HepG2 (cell line): ENCODE data around the gene NUDCD2. TPM values are rescaled to one million over a fixed set of nuclear protein-coding genes. Genes with fewer than 3 reads are reported as not detected.

ENCODE experiments used
- ASH2L ChIP-seq: fragments of 300-600, 200-600 bp; sonication (generic); IDR thresholded peaks from 2 replicates; pipeline ENCODE4 v1.7.0; 2017; ENCODE audit warnings: low read depth, mild to moderate bottlenecking, moderate library complexity, mixed read lengths, low read length; ENCODE audit not compliant: insufficient read length
- CBX1 ChIP-seq: IDR thresholded peaks from one replicate; pipeline ENCODE4 v1.6.1; 2016; ENCODE audit warnings: antibody characterized with exemption, low read depth
- CERS6 ChIP-seq: sonication (generic); formaldehyde crosslinking; IDR thresholded peaks from 2 replicates; pipeline ENCODE4 v1.5.0; 2020; ENCODE audit warnings: missing genetic modification reagents
- EED ChIP-seq: sonication (generic); formaldehyde crosslinking; IDR thresholded peaks from 2 replicates; pipeline ENCODE4 v1.5.0; 2020; ENCODE audit warnings: mild to moderate bottlenecking, missing genetic modification reagents
- NFE2L2 ChIP-seq: fragments of 150-350 bp; IDR thresholded peaks from 2 replicates; pipeline ENCODE4 v1.6.1; 2014; ENCODE audit warnings: low read length
- RORA ChIP-seq: sonication (generic); formaldehyde crosslinking; IDR thresholded peaks from 2 replicates; pipeline ENCODE4 v1.5.0; 2020; ENCODE audit warnings: mild to moderate bottlenecking, missing genetic modification reagents, moderate library complexity
- SNRNP70 ChIP-seq: fragments of 200-400 bp; formaldehyde crosslinking; IDR thresholded peaks from 2 replicates; pipeline ENCODE4 v1.6.1; 2017; ENCODE audit warnings: mild to moderate bottlenecking, low read depth, low read length, moderate library complexity
- SP2 ChIP-seq: sonication (generic); formaldehyde crosslinking; IDR thresholded peaks from 2 replicates; pipeline ENCODE4 v1.5.1; 2020; ENCODE audit warnings: mild to moderate bottlenecking, missing genetic modification reagents
- SRSF4 ChIP-seq: fragments of 200-400 bp; formaldehyde crosslinking; IDR thresholded peaks from one replicate; pipeline ENCODE4 v1.6.1; 2018; ENCODE audit warnings: mild to moderate bottlenecking, low read depth, low read length, moderate library complexity; ENCODE audit not compliant: poor library complexity, severe bottlenecking
- ZFP1 ChIP-seq: IDR thresholded peaks from 2 replicates; pipeline ENCODE4 v1.6.1; 2016
- ZFP37 ChIP-seq: sonication (generic); formaldehyde crosslinking; IDR thresholded peaks from 2 replicates; pipeline ENCODE4 v1.4.0; 2020; ENCODE audit warnings: missing genetic modification reagents, borderline replicate concordance
- ZHX1 ChIP-seq: sonication (generic); formaldehyde crosslinking; IDR thresholded peaks from 2 replicates; pipeline ENCODE4 v1.8.1; 2022; ENCODE audit warnings: low read depth, mild to moderate bottlenecking, missing genetic modification reagents
- ZMYM2 ChIP-seq: sonication (generic); formaldehyde crosslinking; IDR thresholded peaks from 2 replicates; pipeline ENCODE4 v1.8.0; 2022; ENCODE audit warnings: mild to moderate bottlenecking, missing genetic modification reagents
- ZNF136 ChIP-seq: sonication (generic); formaldehyde crosslinking; IDR thresholded peaks from 2 replicates; pipeline ENCODE4 v1.8.1; 2022; ENCODE audit warnings: low read depth, mild to moderate bottlenecking, moderate library complexity, missing genetic modification reagents
- ZNF253 ChIP-seq: sonication (generic); formaldehyde crosslinking; IDR thresholded peaks from 2 replicates; pipeline ENCODE4 v1.8.0; 2022; ENCODE audit warnings: mild to moderate bottlenecking, missing genetic modification reagents, borderline replicate concordance
- ZNF256 ChIP-seq: sonication (generic); formaldehyde crosslinking; conservative IDR thresholded peaks from 2 replicates; pipeline ENCODE4 v1.4.0; 2020; ENCODE audit warnings: missing genetic modification reagents
- ZNF264 ChIP-seq: sonication (generic); formaldehyde crosslinking; IDR thresholded peaks from 2 replicates; pipeline ENCODE4 v1.4.0; 2020; ENCODE audit warnings: missing genetic modification reagents
- ZNF343 ChIP-seq: sonication (generic); formaldehyde crosslinking; IDR thresholded peaks from 2 replicates; pipeline ENCODE4 v1.4.0; 2020; ENCODE audit warnings: mild to moderate bottlenecking, missing genetic modification reagents
- ZNF761 ChIP-seq: sonication (generic); formaldehyde crosslinking; conservative IDR thresholded peaks from 2 replicates; pipeline ENCODE4 v1.4.0; 2020; ENCODE audit warnings: mild to moderate bottlenecking, missing genetic modification reagents
- ZNF768 ChIP-seq: sonication (generic); formaldehyde crosslinking; IDR thresholded peaks from 2 replicates; pipeline ENCODE4 v1.4.0; 2020; ENCODE audit warnings: missing genetic modification reagents
- polyA plus RNA-seq, 8 experiments: library from polyadenylated mRNA; depleted of rRNA in 3 of 8; stranded (reverse) in 7 of 8; unstranded in 1 of 8; fragments of >200 nt; fragmentation: Illumina TruSeq in 4 of 8; extraction: Trizol in 4 of 8; gene quantifications; 2 replicates each; pipeline versions ENCODE4 v1.2.1 to v1.2.3, GENCODE V29; 2011 to 2016; ENCODE audit warnings: low read depth in 4 of 8, missing spikeins in 1 of 8, mixed read lengths in 1 of 8; ENCODE audit not compliant: insufficient read depth in 1 of 8
- total RNA-seq, 5 experiments: library from RNA; depleted of rRNA; stranded (reverse); fragments of >200 nt; fragmentation: Illumina TruSeq; extraction: Trizol; gene quantifications; 2 replicates each; pipeline ENCODE4 v1.2.3, GENCODE V29; 2016; ENCODE audit warnings: low read depth in 1 of 5
- TF ChIP-seq, protein P1 (sequence below), 2 experiments: IDR thresholded peaks; 2 replicates each; pipeline ENCODE4 v1.6.1; 2011 to 2012; ENCODE audit warnings: low read length in 2 of 2, borderline replicate concordance in 1 of 2, low read depth in 1 of 2, mild to moderate bottlenecking in 1 of 2, moderate library complexity in 1 of 2
- TF ChIP-seq, protein P2 (sequence below): sonication (generic); formaldehyde crosslinking; IDR thresholded peaks from 2 replicates; pipeline ENCODE4 v1.5.0; 2020; ENCODE audit warnings: missing genetic modification reagents

Gene NUDCD2
- total and polyA plus RNA-seq, 2 of the 13 experiments (the other 11 are each of a cell fraction or from before 2014, with no cell fraction given) = 14.8 to 39.2 TPM

- no peak for TF ChIP-seq ZFP37 (CRISPR knock-in tag)
- no peak for TF ChIP-seq SRSF4
- no peak for TF ChIP-seq ZNF253 (CRISPR knock-in tag)
- no peak for TF ChIP-seq ZMYM2 (CRISPR knock-in tag)
- TF ChIP-seq, protein P1, sequence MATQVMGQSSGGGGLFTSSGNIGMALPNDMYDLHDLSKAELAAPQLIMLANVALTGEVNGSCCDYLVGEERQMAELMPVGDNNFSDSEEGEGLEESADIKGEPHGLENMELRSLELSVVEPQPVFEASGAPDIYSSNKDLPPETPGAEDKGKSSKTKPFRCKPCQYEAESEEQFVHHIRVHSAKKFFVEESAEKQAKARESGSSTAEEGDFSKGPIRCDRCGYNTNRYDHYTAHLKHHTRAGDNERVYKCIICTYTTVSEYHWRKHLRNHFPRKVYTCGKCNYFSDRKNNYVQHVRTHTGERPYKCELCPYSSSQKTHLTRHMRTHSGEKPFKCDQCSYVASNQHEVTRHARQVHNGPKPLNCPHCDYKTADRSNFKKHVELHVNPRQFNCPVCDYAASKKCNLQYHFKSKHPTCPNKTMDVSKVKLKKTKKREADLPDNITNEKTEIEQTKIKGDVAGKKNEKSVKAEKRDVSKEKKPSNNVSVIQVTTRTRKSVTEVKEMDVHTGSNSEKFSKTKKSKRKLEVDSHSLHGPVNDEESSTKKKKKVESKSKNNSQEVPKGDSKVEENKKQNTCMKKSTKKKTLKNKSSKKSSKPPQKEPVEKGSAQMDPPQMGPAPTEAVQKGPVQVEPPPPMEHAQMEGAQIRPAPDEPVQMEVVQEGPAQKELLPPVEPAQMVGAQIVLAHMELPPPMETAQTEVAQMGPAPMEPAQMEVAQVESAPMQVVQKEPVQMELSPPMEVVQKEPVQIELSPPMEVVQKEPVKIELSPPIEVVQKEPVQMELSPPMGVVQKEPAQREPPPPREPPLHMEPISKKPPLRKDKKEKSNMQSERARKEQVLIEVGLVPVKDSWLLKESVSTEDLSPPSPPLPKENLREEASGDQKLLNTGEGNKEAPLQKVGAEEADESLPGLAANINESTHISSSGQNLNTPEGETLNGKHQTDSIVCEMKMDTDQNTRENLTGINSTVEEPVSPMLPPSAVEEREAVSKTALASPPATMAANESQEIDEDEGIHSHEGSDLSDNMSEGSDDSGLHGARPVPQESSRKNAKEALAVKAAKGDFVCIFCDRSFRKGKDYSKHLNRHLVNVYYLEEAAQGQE (IDR thresholded peaks at IDR 0.05; ENCODE audit: borderline replicate concordance in 1 of 2, low read depth in 1 of 2, low read length in 2 of 2) = peak in 1 of 2 experiments; percentile 63; a peak in 1 of 4 replicates
- peak; percentile 48; the same call in 1 of the 2 replicates for TF ChIP-seq ZNF768 (CRISPR knock-in tag)
- TF ChIP-seq NFE2L2 = no peak
- TF ChIP-seq CERS6 (CRISPR knock-in tag) = no peak
- TF ChIP-seq ZNF761 (CRISPR knock-in tag) = 0 out of 2 replicates have a peak, but pooled peaks have one; percentile 57
- TF ChIP-seq CBX1 = no peak
- TF ChIP-seq ZNF264 (CRISPR knock-in tag) = no peak; the same call in 1 of the 2 replicates
- TF ChIP-seq, protein P2, sequence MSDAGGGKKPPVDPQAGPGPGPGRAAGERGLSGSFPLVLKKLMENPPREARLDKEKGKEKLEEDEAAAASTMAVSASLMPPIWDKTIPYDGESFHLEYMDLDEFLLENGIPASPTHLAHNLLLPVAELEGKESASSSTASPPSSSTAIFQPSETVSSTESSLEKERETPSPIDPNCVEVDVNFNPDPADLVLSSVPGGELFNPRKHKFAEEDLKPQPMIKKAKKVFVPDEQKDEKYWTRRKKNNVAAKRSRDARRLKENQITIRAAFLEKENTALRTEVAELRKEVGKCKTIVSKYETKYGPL (CRISPR knock-in tag) = no peak
- 0 out of 2 replicates have a peak, but pooled peaks have one; percentile 31 for TF ChIP-seq ZNF256 (CRISPR knock-in tag)
- no peak for TF ChIP-seq RORA (CRISPR knock-in tag)
- no peak for TF ChIP-seq EED (CRISPR knock-in tag)
- peak; percentile 92 for TF ChIP-seq ASH2L
- no peak for TF ChIP-seq ZHX1 (CRISPR knock-in tag)
- TF ChIP-seq ZFP1 = no peak
- TF ChIP-seq ZNF136 (CRISPR knock-in tag) = no peak; the same call in 1 of the 2 replicates
- peak; percentile 89 for TF ChIP-seq SP2 (CRISPR knock-in tag)
- TF ChIP-seq ZNF343 (CRISPR knock-in tag) = peak; percentile 66; the same call in 1 of the 2 replicates
- no peak for TF ChIP-seq SNRNP70
Observed at GRCh38 chr5:163505368-163506094, 45.6 kb upstream of the NUDCD2 start, which contains the start of gene MAT2B (continued).
